ENCODE measurements around the gene EVL. TPM values are rescaled to one million over a fixed set of nuclear protein-coding genes. Genes with fewer than 3 reads are reported as not detected.

EVL gene
- total RNA-seq, 1 donor from 2014 or later: 73.0 TPM

DNA sequence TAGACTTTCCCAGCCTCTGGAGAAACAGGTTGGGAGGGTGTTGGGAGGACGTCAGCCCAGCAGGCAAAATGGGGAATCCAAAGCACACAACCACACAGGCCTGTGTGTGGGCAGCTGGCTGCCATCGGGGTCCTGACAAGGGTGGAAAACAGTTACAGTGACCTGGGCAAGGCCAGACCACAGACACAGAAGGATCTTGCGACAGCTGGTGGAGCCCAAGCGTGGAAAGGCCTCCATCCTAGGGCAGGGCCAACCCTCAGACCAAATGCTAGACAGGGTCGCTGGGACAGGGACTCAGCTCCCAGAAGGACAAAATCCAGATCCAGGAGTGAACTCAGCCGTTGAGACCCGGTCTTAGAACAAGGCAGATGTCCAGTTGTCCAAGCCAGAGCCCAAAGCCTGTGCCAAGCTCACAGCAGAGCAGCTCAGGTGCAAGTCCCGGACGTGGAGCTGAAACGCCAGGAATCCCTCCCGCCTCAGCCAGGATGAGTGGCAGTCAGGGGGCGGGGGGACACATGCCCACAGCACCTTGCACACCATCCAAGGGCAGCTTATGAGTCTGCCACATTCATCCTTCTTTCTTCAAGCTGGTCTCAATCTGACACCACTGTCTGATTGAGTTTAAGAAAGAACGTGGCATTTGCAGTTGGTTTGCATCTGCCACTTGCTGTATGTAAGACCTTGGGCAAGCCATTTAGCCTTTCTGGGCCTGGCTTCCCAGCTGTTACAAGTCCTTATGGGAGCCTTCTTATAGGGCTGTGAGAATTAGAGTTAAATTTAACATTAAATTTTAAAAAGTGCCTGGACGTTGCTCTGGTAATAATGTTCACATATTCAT is 56.6 kb downstream of the EVL start:
- no peak for DNase-seq (ENCODE audit: low spot score in 2 of 2)
- FAIRE-seq: no peak

DNA sequence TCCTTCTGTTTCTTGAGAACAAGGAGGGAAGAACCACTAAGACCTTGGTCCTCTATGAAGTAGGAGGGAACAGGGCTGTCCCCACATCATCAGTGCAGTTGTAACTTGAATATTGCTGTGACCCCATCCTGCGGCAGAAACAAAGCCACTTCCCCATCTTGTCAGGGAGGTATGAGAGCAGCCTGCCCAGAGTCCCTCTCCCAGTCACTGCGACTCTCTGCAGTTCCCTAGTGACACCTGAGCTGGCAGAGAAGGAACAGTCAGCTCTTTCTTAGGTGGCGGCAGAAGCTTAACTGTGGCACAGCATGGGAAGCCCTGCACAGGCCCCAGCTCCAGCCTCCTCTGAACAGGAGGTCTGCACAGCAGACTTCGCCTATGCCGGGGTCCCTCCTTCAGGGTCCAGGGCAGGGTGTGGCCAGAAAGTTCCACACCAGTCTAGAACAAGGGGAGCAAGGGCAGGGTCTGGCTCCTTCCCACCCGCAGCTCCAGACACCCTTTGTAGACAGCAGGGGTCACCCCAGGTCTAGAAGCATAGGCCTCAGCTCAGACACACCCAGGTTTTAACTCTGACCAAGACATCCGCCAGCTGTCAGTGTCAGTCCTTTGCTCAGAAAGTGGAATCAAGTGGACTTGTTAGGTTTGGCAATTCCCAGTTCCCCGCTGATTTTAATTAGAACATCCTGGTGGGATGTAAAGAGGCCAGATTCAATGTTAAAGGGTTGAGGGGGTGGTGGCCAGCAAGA is 57.4 kb downstream of the EVL start:
- DNase-seq (ENCODE audit: low spot score in 2 of 2): no peak
- no peak for FAIRE-seq

DNA sequence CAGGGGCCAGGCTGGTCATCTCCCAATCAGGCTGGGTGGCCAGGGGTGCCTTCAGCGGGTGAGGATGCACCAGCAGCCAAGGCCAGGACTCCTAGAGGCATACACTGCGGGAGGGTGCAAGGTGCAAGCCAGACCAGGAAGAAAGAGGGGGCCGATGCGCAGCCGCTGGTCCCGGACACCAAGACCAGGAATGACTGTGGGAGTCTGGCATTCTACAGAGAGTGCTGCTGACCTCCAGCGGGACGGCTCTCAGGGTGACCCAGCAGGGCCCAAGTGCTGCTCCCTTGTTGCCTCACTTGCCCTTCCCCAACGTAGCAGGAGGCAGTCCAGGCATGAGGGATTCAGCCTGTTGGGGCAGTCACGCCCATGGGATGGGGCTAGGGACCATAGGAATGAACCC is 58.4 kb downstream of the EVL start:
- FAIRE-seq (no peak), DNase-seq (ENCODE audit: low spot score in 2 of 2) (no peak)

DNA sequence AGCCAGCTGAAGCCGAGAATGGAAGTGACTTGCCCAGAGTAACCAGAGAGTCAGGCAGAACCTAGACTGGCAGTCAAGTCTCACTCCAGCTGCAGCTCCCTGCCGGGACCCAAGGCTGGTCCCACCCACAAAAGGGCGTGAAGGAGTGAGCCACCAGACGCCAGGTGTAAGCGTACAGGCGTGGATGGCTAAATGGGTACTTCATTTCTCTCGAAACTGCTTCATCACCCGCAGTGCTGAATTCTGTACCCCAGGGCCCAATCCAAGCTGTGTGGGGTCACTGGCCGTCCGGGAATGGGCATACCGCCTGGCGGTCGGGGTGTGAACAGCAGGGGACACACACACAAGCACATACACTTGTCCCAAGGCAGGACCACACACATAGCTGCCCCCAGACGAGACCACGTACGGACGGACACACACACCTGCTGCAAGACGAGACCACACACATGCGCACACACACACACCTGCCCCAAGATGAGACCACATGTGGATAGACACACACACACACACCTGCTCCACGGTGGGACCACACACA is 59.4 kb downstream of the EVL start:
- FAIRE-seq (no peak), DNase-seq (ENCODE audit: low spot score in 2 of 2) (no peak)

DNA sequence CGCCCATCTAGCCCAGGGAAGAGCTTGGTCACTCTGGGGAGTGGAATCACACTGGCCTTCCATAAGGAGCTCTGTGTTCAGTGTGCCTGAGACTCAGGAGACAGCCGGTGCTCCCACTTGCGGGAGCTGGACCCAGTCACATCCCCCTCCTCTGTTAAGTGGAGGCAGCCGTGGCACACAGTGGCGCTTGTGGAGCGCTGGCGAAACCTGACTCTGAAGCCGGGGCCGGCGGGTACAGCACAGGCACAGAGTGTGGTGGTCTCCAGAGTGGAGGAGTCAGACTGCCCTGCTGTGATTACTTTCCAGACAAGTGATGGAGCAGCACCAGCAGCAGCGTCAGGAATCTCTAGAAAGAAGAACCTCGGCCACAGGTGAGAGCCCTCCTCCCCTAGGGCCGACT is 61.2 kb downstream of the EVL start:
- no peak for FAIRE-seq
- no peak for DNase-seq (ENCODE audit: low spot score in 2 of 2)

DNA sequence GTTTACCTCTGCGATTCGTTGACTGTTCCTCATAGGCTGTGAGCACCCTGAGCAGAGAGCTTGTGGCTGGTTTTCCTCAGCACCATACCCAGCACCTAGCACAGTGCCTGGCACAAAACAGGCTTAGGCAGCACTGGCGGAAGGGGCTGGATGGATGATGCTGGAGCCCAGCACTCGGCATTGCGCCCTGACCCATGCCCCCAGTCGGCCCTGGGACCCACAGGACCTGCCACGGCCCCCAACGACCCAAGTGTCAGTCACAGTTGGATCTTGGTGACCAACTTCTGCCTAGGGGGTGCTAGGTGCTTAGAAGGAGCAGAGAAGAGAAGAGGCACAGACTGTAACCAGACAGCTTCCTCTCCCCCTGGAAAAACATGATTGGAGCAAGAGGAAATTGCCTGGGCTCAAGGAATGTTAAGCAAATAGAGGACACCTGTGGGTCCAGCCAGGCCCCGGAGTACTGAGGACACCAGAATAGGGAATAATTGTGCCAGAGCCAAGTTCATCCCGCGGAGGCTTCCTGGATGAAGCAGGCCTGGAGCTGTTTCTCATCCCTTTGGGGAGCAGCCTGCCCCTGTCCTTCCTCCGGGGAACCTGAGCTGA is 62.7 kb downstream of the EVL start:
- no peak for DNase-seq (ENCODE audit: low spot score in 2 of 2)
- FAIRE-seq: no peak

DNA sequence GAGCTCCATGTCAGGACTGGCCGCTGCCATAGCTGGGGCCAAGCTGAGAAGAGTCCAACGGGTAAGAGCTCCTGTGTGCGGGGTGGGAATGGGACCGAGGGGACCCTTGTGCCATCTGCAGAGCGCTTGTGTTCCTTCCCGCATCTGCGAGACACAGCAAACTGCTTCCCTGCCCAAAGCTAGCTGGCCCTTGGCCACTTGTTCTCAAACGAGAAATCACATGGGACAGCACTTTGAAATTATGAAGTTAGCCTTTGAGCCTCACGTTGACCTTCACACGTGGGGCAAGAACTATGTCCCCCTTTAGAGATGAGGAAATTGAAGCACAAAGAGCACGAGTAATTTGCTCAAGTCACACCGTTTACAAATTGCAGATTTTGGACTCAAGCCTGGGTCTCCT is 63.5 kb downstream of the EVL start:
- DNase-seq (ENCODE audit: low spot score in 2 of 2): no peak
- FAIRE-seq: no peak

DNA sequence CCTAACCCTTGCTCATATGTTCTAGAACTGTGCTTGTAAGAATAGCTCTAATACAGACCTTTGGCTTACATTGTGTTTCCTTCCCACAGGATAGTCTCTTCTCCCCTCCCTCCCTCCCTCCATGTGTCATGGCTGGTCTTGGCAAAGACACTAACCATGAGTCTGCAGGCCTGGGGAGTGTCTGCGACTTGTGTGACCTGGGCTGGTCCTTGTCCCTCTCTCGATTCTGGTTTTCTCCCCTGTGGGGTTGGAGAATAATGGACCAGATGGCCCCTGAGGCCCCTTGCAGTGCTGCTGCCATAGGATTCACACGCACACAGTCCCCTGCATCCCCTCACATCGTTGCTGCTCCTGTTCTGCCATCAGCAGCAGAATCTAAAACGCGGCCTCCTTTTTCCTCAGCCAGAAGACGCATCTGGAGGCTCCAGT is 64.0 kb downstream of the EVL start:
- DNase-seq (ENCODE audit: low spot score in 2 of 2) (no peak), FAIRE-seq (no peak)

DNA sequence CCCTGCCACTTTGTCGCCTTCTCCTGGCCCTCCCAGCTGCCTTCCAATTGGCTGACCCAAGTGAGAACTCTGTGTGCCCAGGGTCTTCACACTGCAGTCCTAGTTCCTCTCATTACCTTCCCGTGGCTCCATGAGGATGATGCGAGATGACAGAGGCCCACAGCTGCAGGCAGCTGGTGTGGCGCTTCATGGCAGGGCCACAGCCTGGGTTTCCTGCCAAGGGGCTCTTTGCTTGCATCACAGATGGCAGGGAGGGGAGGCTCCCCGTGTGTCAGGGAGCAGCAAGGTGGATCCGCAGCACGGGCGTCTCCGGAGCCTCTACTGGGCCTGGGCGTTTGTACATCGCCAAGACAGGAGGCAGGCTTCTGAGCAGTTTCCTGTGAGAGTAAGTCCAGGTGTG is 65.3 kb downstream of the EVL start:
- DNase-seq (ENCODE audit: low spot score in 2 of 2) (no peak), FAIRE-seq (no peak)

DNA sequence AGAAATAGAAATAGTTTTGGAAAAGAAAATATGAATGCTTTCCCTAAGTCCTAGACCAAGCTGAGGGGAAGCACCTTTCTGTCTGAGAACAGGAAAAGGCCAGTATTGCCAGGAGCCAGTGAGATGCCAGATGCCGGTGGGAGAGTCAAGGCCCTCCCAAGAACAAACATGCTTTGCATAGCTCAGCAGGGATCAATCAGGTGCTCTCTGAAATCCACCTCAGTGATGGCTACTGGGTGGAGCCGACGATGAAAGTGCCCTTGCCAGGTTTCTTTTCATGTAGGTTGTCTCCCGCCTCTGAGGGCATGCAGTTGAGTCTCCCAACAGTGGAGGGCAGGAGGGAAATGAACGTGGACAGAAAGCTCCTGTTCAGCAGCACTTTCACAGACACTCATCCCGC is 66.0 kb downstream of the EVL start:
- DNase-seq (ENCODE audit: low spot score in 2 of 2) (no peak), FAIRE-seq (no peak)

DNA sequence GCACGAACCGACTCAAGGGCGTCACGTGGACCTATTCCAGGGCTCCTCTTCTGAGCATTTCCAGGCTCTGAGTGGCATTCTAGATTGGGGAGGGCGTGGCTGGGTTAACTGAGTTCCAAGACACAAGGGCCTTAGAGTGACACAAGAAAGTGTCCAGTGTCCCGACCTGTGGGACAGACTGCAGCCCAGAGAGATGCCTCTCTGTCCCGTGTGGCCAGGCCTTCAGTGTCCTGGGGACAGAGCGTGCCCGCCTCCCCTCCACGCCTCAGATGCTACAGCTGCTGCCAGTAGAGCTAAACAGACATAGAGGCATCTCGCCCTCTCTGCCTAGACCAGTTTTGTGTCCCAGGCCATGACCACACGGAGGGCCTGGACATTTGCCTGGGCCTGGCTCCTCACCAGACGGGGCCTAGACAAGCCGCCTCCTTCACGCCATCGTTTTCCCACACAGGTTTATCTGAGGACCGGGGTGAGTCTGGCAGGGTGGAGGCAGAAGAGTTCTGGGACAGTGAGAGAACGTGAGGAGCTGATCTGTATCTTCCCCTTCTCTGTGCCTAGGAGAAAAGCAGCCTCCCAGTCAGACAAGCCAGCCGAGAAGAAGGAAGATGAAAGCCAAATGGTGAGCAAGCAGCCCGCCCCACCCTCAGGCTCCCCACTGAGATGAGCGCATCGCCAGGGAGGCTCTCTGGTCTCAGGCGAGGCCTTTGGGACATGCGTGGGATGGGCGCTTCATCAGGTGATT is 67.1 kb downstream of the EVL start:
- FAIRE-seq (no peak), DNase-seq (ENCODE audit: low spot score in 2 of 2) (no peak)

DNA sequence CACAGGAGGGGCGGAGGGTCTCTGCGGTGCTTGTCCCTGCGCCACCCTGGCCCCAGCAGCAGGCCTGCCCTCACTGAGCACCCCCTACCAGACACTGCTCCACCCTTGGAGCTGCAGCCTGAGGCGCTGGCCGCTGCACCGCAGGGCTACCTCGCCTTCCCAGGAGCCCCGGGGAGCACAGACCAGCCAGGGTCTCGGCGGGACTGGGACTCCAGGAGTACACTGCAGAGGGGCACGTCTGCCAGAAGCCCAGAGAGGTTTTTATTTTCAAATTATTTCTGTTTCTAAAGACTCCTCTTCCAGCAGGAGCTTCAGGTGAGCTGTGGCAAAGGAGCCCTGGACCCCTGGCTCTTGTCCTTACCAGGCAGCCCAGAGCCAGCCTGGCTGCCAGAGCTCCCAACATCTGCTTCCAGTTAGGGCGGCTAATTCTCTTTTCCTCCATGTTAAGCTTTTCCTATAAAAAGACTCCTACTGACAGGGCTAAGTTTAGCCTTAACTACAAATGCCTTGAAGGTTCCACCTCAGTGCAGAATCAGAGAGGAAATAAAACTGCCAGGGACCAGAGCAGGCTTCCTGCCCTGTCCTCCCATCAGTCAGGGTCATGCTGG is 67.8 kb downstream of the EVL start:
- DNase-seq (ENCODE audit: low spot score in 2 of 2) (no peak), FAIRE-seq (no peak)

DNA sequence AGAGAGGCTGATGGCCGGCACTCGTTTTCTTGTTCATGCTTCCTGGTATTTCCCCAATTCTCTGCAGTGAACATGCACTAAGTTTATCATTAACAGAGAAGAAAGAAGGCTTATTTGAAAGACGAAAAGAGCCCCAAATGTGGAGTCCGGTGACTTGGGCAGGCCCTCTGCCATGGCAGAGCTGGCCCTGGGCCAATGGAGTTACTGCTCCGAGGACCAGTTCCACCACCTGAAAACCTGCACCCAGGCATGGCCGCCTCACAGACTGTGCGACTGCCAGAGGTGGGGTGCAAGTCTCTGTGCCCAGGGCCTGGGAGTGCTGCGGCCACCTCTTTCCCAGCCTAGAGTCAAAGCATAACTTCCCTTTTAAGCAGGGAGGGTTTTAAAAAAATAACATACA is 69.4 kb downstream of the EVL start:
- DNase-seq (ENCODE audit: low spot score in 2 of 2): no peak
- no peak for FAIRE-seq

DNA sequence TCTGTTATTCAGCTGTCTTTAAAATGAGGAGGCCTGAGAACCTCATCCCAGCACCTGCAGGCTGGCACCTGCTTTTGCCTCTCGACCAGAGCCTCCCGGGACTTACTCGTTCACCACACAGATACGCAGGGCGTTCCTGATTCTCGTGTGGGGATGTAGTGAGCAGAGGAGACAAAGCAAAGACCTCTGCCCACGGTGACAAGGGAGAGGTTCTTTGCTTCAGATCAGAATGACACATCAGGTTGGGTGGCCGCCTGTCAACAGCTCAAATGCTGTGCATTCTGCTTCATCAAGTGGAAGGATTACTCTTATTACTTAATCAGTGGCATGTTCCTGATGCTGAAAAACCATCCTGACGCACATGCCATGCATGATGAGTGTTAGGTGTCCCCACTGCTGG is 69.9 kb downstream of the EVL start:
- FAIRE-seq: no peak
- DNase-seq (ENCODE audit: low spot score in 2 of 2): no peak

DNA sequence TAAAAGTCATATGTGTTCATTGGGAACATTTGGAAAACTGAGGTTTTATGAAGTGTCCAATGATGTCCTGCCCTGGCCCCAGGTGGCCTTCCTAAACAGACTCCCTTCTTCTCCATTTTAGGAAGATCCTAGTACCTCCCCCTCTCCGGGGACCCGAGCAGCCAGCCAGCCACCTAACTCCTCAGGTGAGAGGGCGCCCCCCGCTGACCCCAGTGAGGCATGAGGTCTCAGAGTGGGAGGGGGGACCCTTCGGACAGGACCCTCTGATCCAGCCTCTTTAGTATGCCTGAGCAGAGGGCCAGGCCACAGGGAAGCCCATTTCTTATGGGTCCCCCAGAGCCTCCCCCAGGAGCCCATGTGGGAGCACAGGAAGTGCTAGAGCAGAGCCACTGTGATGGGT is 70.6 kb downstream of the EVL start:
- DNase-seq (ENCODE audit: low spot score in 2 of 2): no peak
- FAIRE-seq: no peak

DNA sequence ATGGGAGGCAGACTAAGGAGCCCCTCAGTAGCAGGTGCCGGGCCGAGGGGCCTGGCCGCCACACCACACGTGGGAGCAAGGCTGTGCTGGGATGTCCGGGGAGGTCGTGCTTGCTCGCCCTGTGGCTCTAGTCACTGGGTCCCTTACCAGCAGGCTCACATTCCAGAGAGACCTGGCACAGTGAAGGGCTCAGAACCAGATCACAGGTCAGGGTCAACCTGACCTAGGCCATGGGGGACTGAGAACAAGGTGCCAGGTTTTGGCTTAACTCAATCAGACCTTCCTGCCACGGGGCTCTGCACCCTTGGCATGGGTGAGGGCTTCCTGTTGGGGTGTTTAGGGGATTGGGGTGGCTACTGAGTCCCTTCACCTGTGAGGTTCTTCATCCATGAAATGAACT is 72.0 kb downstream of the EVL start:
- FAIRE-seq: no peak
- no peak for DNase-seq (ENCODE audit: low spot score in 2 of 2)

DNA sequence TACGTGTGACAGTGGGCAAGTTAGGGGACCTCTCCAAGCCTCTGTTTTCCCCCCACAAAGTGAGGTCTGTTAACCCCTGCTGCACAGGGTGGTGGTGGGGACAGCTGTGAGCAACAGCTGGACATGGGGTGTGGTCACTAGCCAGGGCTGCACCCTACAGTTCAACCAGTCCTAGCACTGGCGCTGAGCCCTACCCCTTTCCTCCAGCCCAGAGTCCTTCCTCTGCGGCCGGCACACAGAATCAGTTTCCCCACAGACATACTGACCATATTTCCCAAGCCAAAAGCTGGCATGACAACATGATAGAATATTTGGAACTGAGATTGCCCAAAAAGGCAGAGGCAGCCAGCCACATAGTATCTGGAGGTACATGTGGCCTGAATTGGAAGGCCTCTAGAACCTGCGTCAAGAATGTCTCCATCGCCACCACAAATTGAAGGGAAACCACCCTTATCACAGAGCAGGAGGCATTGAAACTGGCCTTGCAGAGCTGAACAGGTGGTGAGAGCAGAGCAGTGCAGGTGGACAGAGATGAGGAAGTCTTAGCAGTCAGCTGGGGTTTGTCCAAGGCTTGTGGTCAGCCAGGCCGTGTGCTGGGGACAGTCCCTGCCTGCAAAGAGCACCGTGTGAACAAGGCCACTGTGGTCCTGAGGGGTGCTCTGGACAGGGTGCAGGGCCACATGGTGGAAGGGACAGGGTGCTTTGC is 73.0 kb downstream of the EVL start:
- no peak for DNase-seq (ENCODE audit: low spot score in 2 of 2)
- no peak for FAIRE-seq

DNA sequence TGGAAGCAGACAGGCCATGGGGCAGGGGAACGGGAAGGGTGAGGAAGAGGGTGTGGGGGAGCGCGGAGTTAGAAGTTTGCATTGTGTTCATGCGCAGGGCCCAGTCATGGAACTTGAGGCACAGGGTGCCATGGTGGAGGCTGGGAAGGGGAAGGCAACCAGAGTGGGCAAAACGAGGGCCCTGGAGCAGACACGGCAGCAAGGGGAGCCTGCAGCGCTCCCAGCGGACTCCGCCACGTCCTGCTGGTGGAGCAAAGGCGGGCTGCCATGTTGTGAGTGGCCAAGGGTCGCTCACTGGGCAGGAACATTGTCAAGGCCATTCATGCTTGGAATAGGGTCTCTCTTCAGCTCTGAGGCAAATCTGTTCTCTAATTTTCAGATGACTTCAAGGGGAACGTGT is 73.7 kb downstream of the EVL start:
- no peak for DNase-seq (ENCODE audit: low spot score in 2 of 2)
- FAIRE-seq: no peak

DNA sequence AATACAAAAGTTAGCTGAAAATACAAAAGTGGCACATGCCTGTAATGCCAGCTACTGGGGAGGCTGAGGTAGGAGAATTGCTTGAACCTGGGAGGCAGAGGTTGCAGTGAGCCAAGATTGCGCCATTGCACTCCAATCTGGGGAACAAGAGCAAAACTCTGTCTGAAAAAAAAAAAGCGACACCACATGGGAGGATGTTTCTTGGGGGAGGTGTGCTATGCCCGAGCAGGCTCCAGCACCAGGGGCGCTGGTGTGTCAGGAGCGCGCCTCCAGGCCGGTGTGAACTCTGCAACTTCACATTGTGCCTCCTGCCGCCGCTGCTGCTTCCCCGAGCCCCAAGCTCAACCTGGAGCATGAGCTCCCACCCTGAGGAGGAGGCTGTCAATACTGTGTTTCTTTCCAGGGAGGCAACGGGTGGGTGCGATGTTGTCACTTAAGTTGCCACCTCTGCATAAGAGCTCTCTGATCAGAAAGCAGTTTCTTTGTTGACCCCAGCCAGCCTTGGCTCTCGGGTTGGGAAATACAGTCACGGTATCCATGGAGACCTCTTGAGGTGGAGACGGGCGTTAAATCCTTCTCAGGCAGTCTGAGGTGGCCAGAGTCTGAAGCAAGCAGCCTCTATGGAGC is 75.3 kb downstream of the EVL start:
- DNase-seq (ENCODE audit: low spot score in 2 of 2) (no peak), FAIRE-seq (no peak)

Data from frontal cortex (tissue), 4 donors.